Neural cell (in vitro differentiated cells): ENCODE measurements around the gene TMEM11. TPM values are rescaled to one million over a fixed set of nuclear protein-coding genes. Genes with fewer than 3 reads are reported as not detected.
A peak's percentile ranks its signal among the peaks of the same experiment; 100 is the strongest.

Source experiments
- H2AFZ ChIP-seq: fragments of 200-600, 300-800 bp; sonication (generic), shearing (Covaris generic); 2 replicates; pipeline ENCODE4 v1.6.0; 2014; ENCODE audit warnings: low read depth, mild to moderate bottlenecking, antibody characterized with exemption, low read length, moderate library complexity
- H3F3A ChIP-seq: fragments of 200-600 bp; shearing (Covaris generic); 2 replicates; pipeline ENCODE4 v1.6.1; 2016; ENCODE audit warnings: mild to moderate bottlenecking, moderate library complexity, mixed read lengths, antibody characterized with exemption, low read length; ENCODE audit not compliant: insufficient read depth, poor library complexity, severe bottlenecking
- H3K27ac ChIP-seq: fragments of 200-600, 300-800 bp; sonication (generic), shearing (Covaris generic); 2 replicates; pipeline ENCODE4 v1.5.1; 2014; ENCODE audit warnings: mild to moderate bottlenecking, low read length, moderate library complexity
- H3K27me3 ChIP-seq: fragments of 300-800, 200-600 bp; sonication (generic), shearing (Covaris generic); 2 replicates; pipeline ENCODE4 v1.6.0; 2014; ENCODE audit warnings: mild to moderate bottlenecking, low read depth, low read length, moderate library complexity; ENCODE audit not compliant: insufficient read depth
- H3K36me3 ChIP-seq: fragments of 300-800, 200-600 bp; sonication (generic), shearing (Covaris generic); 2 replicates; pipeline ENCODE4 v1.5.1; 2014; ENCODE audit warnings: mild to moderate bottlenecking, antibody characterized with exemption, low read length, moderate library complexity; ENCODE audit not compliant: insufficient read depth
- H3K4me2 ChIP-seq: fragments of 300-800, 200-600 bp; sonication (generic), shearing (Covaris generic); 2 replicates; pipeline ENCODE4 v1.6.0; 2014; ENCODE audit warnings: mild to moderate bottlenecking, low read length
- H3K4me3 ChIP-seq: fragments of 300-800, 200-600 bp; sonication (generic), shearing (Covaris generic); 2 replicates; pipeline ENCODE4 v1.5.1; 2014; ENCODE audit warnings: mild to moderate bottlenecking, low read length, moderate library complexity
- H3K79me2 ChIP-seq: fragments of 200-600 bp; shearing (Covaris generic); replicated peaks from 2 replicates; pipeline ENCODE4 v1.6.0; 2014; ENCODE audit warnings: mild to moderate bottlenecking, low read length, moderate library complexity; ENCODE audit not compliant: insufficient read depth
- H3K9ac ChIP-seq: fragments of 300-800, 200-600 bp; sonication (generic), shearing (Covaris generic); 2 replicates; pipeline ENCODE4 v1.6.1; 2016; ENCODE audit warnings: mild to moderate bottlenecking, low read length, mixed read lengths
- H3K9me2 ChIP-seq: fragments of 200-600 bp; shearing (Covaris generic); 2 replicates; pipeline ENCODE4 v1.6.1; 2016; ENCODE audit warnings: mild to moderate bottlenecking, low read length, mixed read lengths; ENCODE audit not compliant: insufficient read depth
- H3K9me3 ChIP-seq: fragments of 200-600, 300-800 bp; sonication (generic), shearing (Covaris generic); 2 replicates; pipeline ENCODE4 v1.6.1; 2016; ENCODE audit warnings: mild to moderate bottlenecking, mixed run types, low read length, moderate library complexity, mixed read lengths
- H4K20me1 ChIP-seq: fragments of 200-600 bp; shearing (Covaris generic); 2 replicates; pipeline ENCODE4 v1.6.1; 2016; ENCODE audit warnings: mild to moderate bottlenecking, mixed run types; ENCODE audit not compliant: insufficient read depth
- CTCF ChIP-seq: fragments of 450-650 bp; IDR thresholded peaks from 2 replicates; pipeline ENCODE4 v1.5.1; 2014; ENCODE audit warnings: antibody characterized with exemption, mild to moderate bottlenecking, moderate library complexity; ENCODE audit not compliant: poor library complexity, severe bottlenecking
- EP300 ChIP-seq: fragments of 450-650 bp; conservative IDR thresholded peaks from 2 replicates; pipeline ENCODE4 v1.6.1; 2014; ENCODE audit warnings: antibody characterized with exemption, mild to moderate bottlenecking, moderate library complexity; ENCODE audit not compliant: poor library complexity, severe bottlenecking
- EZH2 ChIP-seq: fragments of 200-600, 300-800 bp; shearing (Covaris generic), sonication (generic); IDR thresholded peaks from 2 replicates; pipeline ENCODE4 v1.6.1; 2014; ENCODE audit warnings: antibody characterized with exemption, low read length, borderline replicate concordance, mild to moderate bottlenecking; ENCODE audit not compliant: insufficient read depth, poor library complexity, severe bottlenecking
- MXI1 ChIP-seq: fragments of 450-650 bp; conservative IDR thresholded peaks from 2 replicates; pipeline ENCODE4 v1.6.1; 2014; ENCODE audit warnings: antibody characterized with exemption, mild to moderate bottlenecking; ENCODE audit not compliant: poor library complexity, severe bottlenecking
- POLR2AphosphoS5 ChIP-seq: IDR thresholded peaks from 2 replicates; pipeline ENCODE4 v1.6.1; 2012
- RAD21 ChIP-seq: fragments of 450-650 bp; conservative IDR thresholded peaks from 2 replicates; pipeline ENCODE4 v1.6.1; 2014; ENCODE audit warnings: antibody characterized with exemption, mild to moderate bottlenecking, moderate library complexity
- REST ChIP-seq: IDR thresholded peaks from 2 replicates; pipeline ENCODE4 v1.6.1; 2012; ENCODE audit warnings: borderline replicate concordance
- SMC3 ChIP-seq: fragments of 450-650 bp; conservative IDR thresholded peaks from 2 replicates; pipeline ENCODE4 v1.6.1; 2014; ENCODE audit warnings: antibody characterized with exemption, mild to moderate bottlenecking, moderate library complexity; ENCODE audit not compliant: poor library complexity
- TAF1 ChIP-seq: IDR thresholded peaks from 2 replicates; pipeline ENCODE4 v1.6.1; 2012; ENCODE audit warnings: low read depth
- polyA plus RNA-seq: library from polyadenylated mRNA; depleted of rRNA; stranded (reverse); fragments of >200 nt; gene quantifications from 2 replicates; pipeline ENCODE4 v1.2.3, GENCODE V29; 2014

Gene TMEM11
- polyA plus RNA-seq, 1 donor from 2014 or later = 24.6 TPM

GRCh38 chr17:21215935-21216334, 2.0 kb upstream of the TMEM11 start:
- Histone ChIP-seq H3K9me3 (no peaks in the 10 kb centered on the region), H2AFZ (no peak overlapping the region), H3K27me3 (no peaks in the 10 kb centered on the region), H3F3A (no peaks in the 10 kb centered on the region), H3K9me2 (no peaks in the 10 kb centered on the region), H3K9ac (no peak overlapping the region), H3K27ac (no peak overlapping the region), H4K20me1 (no peaks in the 10 kb centered on the region), H3K4me2 (no peak overlapping the region), H3K4me3 (no peak overlapping the region), H3K79me2 (peaks cover 29% of the 10 kb centered on the region), H3K36me3 (no peaks in the 10 kb centered on the region)
- TF ChIP-seq CTCF = no peak
- TF ChIP-seq TAF1 = no peak
- no peak for TF ChIP-seq POLR2AphosphoS5
- TF ChIP-seq EP300 = no peak
- no peak for TF ChIP-seq REST
- no peak for TF ChIP-seq RAD21
- no peak for TF ChIP-seq MXI1
- TF ChIP-seq SMC3 = no peak
- no peak for TF ChIP-seq EZH2

GRCh38 chr17:21214777-21215541, 998 bp upstream of the TMEM11 start:
- Histone ChIP-seq H3K9me3 (no peaks in the 10 kb centered on the region), H3K9me2 (no peaks in the 10 kb centered on the region), H3K36me3 (no peaks in the 10 kb centered on the region), H3K4me2 (peak overlapping the region; percentile 82), H3K4me3 (peak overlapping the region; percentile 100), H3K9ac (peak overlapping the region; percentile 95), H3K27me3 (no peaks in the 10 kb centered on the region), H3K79me2 (peaks cover 38% of the 10 kb centered on the region), H3K27ac (peak overlapping the region; percentile 91), H2AFZ (peak overlapping the region; percentile 90), H3F3A (no peaks in the 10 kb centered on the region), H4K20me1 (no peaks in the 10 kb centered on the region)
- TF ChIP-seq RAD21 (no peak), TAF1 (peak; percentile 6)
